ENCODE measurements around the gene TNIK. TPM values are rescaled to one million over a fixed set of nuclear protein-coding genes. Genes with fewer than 3 reads are reported as not detected.

The TNIK gene
- total RNA-seq, 2 donors from 2014 or later: 9.0 to 11.6 TPM

GRCh38 chr3:171240504-171240835, 219.7 kb downstream of the TNIK start:
- DNase-seq (ENCODE audit: low spot score): no peak
- Histone ChIP-seq H3K36me3 (no peaks in the 10 kb centered on the region), H3K9me3 (no peaks in the 10 kb centered on the region), H3K27ac (no peak overlapping the region), H3K4me3 (no peak overlapping the region), H3K27me3 (no peaks in the 10 kb centered on the region), H3K4me1 (peaks cover 0 to 11% of the 10 kb centered on the region in 2 donors)
- TF ChIP-seq, protein P1, sequence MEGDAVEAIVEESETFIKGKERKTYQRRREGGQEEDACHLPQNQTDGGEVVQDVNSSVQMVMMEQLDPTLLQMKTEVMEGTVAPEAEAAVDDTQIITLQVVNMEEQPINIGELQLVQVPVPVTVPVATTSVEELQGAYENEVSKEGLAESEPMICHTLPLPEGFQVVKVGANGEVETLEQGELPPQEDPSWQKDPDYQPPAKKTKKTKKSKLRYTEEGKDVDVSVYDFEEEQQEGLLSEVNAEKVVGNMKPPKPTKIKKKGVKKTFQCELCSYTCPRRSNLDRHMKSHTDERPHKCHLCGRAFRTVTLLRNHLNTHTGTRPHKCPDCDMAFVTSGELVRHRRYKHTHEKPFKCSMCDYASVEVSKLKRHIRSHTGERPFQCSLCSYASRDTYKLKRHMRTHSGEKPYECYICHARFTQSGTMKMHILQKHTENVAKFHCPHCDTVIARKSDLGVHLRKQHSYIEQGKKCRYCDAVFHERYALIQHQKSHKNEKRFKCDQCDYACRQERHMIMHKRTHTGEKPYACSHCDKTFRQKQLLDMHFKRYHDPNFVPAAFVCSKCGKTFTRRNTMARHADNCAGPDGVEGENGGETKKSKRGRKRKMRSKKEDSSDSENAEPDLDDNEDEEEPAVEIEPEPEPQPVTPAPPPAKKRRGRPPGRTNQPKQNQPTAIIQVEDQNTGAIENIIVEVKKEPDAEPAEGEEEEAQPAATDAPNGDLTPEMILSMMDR (IDR thresholded peaks at IDR 0.05): no peak

GRCh38 chr3:171239757-171240503, 220.3 kb downstream of the TNIK start:
- DNase-seq (ENCODE audit: low spot score): no peak
- no peak overlapping the region for H3K4me3 ChIP-seq
- no peaks in the 10 kb centered on the region for H3K27me3 ChIP-seq
- TF ChIP-seq, protein P1 (IDR thresholded peaks at IDR 0.05): no peak
- H3K9me3 ChIP-seq: no peaks in the 10 kb centered on the region
- H3K36me3 ChIP-seq: no peaks in the 10 kb centered on the region
- H3K27ac ChIP-seq: no peak overlapping the region
- H3K4me1 ChIP-seq: peaks cover 0 to 11% of the 10 kb centered on the region in 2 donors

GRCh38 chr3:171237009-171237385, 223.2 kb downstream of the TNIK start:
- Histone ChIP-seq H3K27ac (no peak overlapping the region), H3K4me1 (peaks cover 0 to 11% of the 10 kb centered on the region in 2 donors), H3K4me3 (no peak overlapping the region), H3K27me3 (no peaks in the 10 kb centered on the region), H3K9me3 (no peaks in the 10 kb centered on the region), H3K36me3 (no peaks in the 10 kb centered on the region)
- TF ChIP-seq, protein P1 (IDR thresholded peaks at IDR 0.05): no peak
- no peak for DNase-seq (ENCODE audit: low spot score)

GRCh38 chr3:171236265-171237008, 223.8 kb downstream of the TNIK start:
- TF ChIP-seq, protein P1 (IDR thresholded peaks at IDR 0.05): no peak
- Histone ChIP-seq H3K27ac (no peak overlapping the region), H3K27me3 (no peaks in the 10 kb centered on the region), H3K4me1 (peaks cover 0 to 11% of the 10 kb centered on the region in 2 donors), H3K36me3 (no peaks in the 10 kb centered on the region), H3K4me3 (no peak overlapping the region), H3K9me3 (no peaks in the 10 kb centered on the region)
- DNase-seq (ENCODE audit: low spot score): no peak

DNA sequence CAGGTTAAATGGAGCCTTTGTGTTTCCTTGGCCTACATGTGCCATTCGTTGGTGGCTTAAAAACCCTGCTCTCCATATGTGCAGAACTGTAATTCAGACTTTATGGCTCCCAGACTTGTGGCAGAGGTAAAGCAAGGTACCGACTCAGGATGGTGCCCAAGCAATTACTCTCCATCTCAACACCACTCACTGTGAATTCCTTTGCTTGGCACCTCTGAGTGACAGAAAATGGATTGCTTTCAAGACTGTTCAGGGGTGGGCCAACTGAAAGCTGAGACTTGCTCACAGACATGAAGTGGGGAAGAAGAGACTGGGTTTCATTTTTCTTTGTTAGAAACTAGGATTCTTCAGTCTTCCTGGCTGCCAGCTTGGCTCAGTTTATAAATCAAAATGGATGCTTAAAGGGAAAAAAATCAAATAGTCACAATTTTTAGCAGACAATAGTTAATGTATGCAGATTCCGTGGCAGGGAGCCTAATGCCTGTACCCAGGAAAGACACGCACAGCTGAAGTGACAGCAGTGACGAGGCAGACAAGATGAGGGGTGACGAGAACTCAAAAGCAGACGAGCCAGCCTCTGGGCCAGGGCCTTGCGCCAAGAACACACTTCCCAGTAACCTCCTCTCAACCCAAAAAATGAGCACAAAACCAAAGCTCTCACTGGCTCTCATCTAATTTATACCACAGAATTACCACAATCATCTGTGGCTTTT, 225.8 kb downstream of the TNIK start:
- Histone ChIP-seq H3K4me1 (peaks cover 0 to 11% of the 10 kb centered on the region in 2 donors), H3K27ac (peak overlapping the region in 1 of 2 donors; percentile 59), H3K36me3 (no peaks in the 10 kb centered on the region), H3K27me3 (no peaks in the 10 kb centered on the region), H3K9me3 (no peaks in the 10 kb centered on the region), H3K4me3 (no peak overlapping the region)
- TF ChIP-seq, protein P1 (IDR thresholded peaks at IDR 0.05): no peak
- DNase-seq (ENCODE audit: low spot score): no peak

Measured in right atrium auricular region (tissue), 2 donors.